Measurements from ENCODE around the gene SPRR2G. TPM values are rescaled to one million over a fixed set of nuclear protein-coding genes. Genes with fewer than 3 reads are reported as not detected.
"Not testable (repeated sequence)": the region's sequence is repeated elsewhere in the genome, so short reads cannot be mapped to it uniquely, and the experiment has no call there.

The SPRR2G gene
- total RNA-seq, 1 donor from 2014 or later, result not detected

DNA sequence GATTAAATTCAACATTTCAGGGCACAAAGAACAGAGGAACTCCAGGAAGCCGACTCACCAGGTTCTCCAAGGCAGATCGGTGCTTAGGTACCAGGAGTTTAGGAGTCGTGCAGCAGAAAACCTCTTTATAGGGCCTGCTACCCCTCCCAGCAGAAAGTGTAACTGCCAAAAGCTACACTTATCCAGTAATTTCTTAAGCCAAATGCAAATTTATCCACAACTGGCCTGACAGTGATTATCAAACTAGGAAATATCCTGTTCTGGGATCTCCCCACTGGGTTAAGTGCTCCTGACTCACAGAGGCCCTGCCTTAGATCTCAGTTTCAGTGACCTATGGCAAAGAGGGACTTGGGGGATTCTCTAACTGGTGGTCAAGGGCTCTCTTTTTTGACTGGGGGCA, 37.3 kb downstream of the SPRR2G start, which contains the start of gene SPRR2F:
Gene SPRR2F, minus strand, starts transcription at position 101 of the 400 bp plus-strand sequence. CDS start 783 bp downstream, outside the sequence.
- no peak for DNase-seq (ENCODE audit: low spot score)

DNA sequence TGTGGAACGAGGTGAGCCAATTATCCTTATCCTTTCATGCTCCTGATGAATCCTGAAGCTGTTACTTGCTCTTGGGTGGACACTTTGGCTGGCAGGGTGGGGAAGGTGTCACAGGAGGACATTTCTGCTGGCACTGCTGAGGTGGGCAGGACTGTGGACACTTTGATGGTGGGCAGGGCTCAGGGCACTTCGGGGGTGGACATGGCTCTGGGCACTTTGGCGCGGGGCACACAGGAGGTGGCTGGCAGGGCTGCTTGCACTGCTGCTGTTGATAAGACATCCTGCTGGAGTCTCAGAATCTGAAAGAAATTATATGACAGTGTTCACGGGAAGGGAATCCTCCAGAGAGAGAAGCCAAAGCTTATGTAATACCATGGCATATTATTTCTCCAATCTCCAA, 38.2 kb downstream of the SPRR2G start:
- not testable (repeated sequence) for DNase-seq (ENCODE audit: low spot score)

DNA sequence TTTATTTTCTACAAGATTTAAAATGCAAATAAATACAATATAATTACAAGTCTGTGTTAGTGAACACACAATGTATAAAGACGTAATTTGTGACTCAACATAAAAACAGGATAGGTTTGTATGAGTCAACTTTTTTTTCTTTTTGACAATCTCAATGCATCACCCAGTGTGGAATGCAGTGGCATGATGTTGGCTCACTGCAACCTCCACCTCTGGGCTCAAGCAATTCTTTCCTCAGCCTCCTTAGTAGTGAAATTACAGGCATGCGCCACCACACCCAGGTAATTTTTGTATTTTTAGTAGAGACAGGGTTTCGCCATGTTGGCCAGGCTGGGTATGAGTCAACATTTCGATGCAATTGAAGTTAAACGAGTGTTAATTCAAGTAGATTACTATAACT, 50.4 kb downstream of the SPRR2G start:
- no peak for DNase-seq (ENCODE audit: low spot score)

Other genes with a start within 250 kb of the SPRR2G start
- gene IVL, start 242.3 kb downstream of the SPRR2G start, total RNA-seq, result not detected
- gene SPRR5, start 203.7 kb downstream of the SPRR2G start, total RNA-seq, result not detected
- not detected for gene SPRR4, start 180.2 kb downstream of the SPRR2G start, total RNA-seq
- not detected for gene SPRR1A, start 166.8 kb downstream of the SPRR2G start, total RNA-seq
- 42.5 TPM for gene SPRR3, start 149.1 kb downstream of the SPRR2G start, total RNA-seq
- not detected for gene SPRR1B, start 119.7 kb downstream of the SPRR2G start, total RNA-seq
- not detected for gene SPRR2D, start 109.8 kb downstream of the SPRR2G start, total RNA-seq
- gene SPRR2A, start 93.4 kb downstream of the SPRR2G start, total RNA-seq, result not detected
- not detected for gene SPRR2B, start 79.3 kb downstream of the SPRR2G start, total RNA-seq
- gene SPRR2E, start 56.4 kb downstream of the SPRR2G start, total RNA-seq, result not detected
- not detected for gene SPRR2F, start 37.4 kb downstream of the SPRR2G start, total RNA-seq
- gene LELP1, start 52.5 kb upstream of the SPRR2G start, total RNA-seq, result not detected
- gene PRR9, start 66.7 kb upstream of the SPRR2G start, total RNA-seq, result not detected
- gene LORICRIN, start 108.8 kb upstream of the SPRR2G start, total RNA-seq, result not detected
- not detected for gene PGLYRP3, start 162.1 kb upstream of the SPRR2G start, total RNA-seq
- not detected for gene PGLYRP4, start 198.0 kb upstream of the SPRR2G start, total RNA-seq
- 19.1 TPM for gene S100A9, start 207.0 kb upstream of the SPRR2G start, total RNA-seq
- gene S100A12, start 224.7 kb upstream of the SPRR2G start, total RNA-seq, result 0.75 TPM
- gene S100A8, start 240.2 kb upstream of the SPRR2G start, total RNA-seq, result 7.0 TPM

Measured in mucosa of gallbladder (tissue), 1 donor.